IPS-NIHi7 (cell line): ENCODE data around the gene RPS25.
"Not testable (repeated sequence)": the region's sequence is repeated elsewhere in the genome, so short reads cannot be mapped to it uniquely, and the experiment has no call there.

ENCODE experiments used
- DNase-seq: peaks from one replicate; pipeline ENCODE4 v3.0.0; 2012; ENCODE audit warnings: mixed read lengths; ENCODE audit errors: extremely low spot score

Gene RPS25

DNA sequence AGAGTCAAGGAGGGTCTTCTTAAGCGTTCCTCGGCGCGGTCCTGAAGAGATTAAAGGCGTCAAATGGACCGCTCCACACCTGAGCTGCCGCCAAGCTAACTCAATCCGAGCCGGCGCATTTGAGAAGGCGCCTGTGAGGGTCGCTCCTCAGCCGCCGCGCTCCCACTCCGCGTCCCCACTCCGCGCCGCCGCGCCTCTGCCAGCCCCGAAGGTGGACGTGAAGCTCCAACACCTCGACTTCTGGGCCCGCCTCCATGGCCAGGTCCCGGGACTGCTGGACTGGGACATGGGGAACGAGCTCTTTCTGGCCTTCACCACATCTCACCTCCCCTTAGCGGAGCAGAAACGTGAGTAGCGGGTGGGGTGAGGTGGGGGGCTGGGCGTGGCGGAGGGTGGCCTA lies 46.5 kb downstream of the RPS25 start, which contains the start of gene FOXR1:
Gene FOXR1 (plus strand): TSS at position 116 of the 400 bp plus-strand sequence. CDS start 171 bp downstream, at position 287.
- DNase-seq: no peak

DNA sequence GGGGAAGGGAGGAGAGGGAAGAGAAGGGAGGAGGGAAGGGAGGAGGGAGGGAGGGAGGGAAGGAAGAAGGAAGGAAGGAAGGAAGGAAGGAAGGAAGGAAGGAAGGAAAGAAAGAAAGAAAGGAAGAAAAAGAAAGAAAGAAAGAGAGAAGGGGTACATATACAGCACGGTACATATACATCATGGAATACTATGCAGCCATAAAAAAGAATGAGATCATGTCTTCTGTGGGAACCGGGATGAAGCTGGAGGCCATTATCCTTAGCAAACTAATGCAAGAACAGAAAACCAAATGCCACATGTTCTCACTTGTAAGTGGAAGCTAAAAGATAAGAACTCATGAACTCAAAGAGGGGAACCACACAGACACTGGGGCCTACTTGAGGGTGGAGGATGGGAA lies 48.6 kb downstream of the RPS25 start:
- DNase-seq: not testable (repeated sequence)
